HG02588 (cell line): Measurements from ENCODE around the gene SQSTM1.

Experiments used
- ATAC-seq: cut with Tn5 transposase; IDR thresholded peaks from one replicate; pipeline ENCODE4 v1.9.1; 2021; ENCODE audit warnings: mild to moderate bottlenecking, moderate library complexity; ENCODE audit not compliant: unreplicated experiment

Gene SQSTM1

DNA sequence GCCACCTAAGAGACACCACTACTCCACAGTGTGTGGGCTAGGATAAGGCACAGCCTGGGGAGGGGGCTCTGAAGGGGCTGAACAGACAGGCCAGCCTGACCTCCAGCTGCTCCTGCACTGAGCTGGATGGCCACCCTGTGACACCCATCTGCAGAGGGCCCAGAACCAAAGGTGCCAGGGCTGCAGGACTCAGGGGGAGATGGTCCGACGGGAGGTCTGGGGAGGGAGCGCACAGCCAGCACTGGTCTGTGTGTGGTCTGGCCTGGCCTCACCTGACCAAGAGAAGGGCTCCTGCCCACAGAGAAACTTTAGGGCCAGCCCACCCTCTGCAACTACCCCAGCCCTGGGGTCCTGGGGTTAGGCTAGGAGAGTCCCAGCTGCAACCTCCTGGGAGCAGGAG lies 26.1 kb upstream of the SQSTM1 start:
- ATAC-seq, result no peak

DNA sequence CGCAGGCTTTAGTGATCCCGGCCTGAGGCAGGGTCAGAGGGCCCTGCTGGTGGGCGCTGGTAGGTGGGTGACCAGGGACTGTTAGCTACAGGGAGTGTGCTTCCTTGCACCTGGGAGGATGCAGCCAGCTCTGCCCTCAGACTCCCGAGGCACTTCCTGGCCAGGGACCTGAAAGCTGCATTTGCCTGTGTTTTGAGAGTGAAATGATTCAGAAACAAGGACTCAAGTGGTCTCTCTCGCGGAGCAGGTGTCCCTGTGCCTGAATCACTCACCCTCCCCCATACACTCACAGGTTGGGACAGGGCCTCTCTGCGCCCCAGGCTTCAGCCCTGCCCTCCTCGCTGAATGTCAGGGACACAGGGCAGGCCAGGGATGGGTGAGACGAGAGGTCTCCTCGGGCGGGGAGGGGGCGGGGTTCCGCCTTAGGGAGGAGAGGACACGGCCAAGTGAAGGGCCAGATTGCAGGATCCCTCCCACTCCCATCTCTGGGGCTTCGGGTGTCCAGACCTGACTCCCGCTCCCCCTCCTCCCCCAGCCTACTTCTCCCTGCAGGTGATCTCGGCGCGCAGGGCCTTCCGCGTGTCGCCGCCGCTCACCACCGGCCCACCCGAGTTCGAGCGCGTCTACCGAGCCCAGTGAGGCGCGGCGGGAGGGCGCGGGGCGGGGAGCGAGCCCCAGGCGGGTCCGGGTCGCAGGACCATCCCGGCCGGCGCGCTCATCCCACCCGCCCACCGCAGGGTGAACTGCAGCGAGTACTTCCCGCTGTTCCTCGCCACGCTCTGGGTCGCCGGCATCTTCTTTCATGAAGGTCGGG lies 25.4 kb upstream of the SQSTM1 start:
- ATAC-seq, result peak; percentile 1

DNA sequence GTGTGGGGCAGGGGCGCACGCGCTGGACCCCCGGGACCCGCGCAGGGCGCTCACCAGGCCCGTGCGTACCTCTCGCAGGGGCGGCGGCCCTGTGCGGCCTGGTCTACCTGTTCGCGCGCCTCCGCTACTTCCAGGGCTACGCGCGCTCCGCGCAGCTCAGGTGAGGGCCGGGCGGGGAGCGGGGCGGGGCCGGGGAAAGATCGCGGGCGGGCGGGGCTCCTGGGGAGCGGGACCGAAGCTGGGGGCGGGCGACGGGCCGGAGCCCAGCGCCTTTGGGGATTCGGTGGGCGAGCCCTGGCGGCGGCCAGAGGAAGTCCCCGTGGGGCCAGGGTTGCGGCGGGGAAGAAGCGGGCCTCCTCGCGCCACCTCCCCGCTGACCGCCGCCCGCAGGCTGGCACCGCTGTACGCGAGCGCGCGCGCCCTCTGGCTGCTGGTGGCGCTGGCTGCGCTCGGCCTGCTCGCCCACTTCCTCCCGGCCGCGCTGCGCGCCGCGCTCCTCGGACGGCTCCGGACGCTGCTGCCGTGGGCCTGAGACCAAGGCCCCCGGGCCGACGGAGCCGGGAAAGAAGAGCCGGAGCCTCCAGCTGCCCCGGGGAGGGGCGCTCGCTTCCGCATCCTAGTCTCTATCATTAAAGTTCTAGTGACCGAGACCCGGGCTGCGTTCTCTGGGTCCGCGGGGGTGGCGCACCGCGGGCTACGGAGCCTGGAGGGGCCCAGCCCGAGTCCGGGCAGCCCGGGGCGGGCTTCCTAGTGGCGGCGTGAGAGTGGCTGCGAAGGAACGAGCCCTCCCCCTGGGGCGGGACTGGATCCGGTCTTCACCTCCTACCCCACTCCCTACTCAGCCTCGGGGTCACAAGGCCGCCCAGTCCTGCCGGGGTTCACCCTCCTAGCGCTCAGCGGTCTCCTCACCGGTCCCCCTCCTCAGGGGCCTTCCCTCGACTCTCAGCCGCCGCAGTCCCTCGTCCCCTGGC lies 24.6 kb upstream of the SQSTM1 start:
- ATAC-seq, result peak; percentile 69

DNA sequence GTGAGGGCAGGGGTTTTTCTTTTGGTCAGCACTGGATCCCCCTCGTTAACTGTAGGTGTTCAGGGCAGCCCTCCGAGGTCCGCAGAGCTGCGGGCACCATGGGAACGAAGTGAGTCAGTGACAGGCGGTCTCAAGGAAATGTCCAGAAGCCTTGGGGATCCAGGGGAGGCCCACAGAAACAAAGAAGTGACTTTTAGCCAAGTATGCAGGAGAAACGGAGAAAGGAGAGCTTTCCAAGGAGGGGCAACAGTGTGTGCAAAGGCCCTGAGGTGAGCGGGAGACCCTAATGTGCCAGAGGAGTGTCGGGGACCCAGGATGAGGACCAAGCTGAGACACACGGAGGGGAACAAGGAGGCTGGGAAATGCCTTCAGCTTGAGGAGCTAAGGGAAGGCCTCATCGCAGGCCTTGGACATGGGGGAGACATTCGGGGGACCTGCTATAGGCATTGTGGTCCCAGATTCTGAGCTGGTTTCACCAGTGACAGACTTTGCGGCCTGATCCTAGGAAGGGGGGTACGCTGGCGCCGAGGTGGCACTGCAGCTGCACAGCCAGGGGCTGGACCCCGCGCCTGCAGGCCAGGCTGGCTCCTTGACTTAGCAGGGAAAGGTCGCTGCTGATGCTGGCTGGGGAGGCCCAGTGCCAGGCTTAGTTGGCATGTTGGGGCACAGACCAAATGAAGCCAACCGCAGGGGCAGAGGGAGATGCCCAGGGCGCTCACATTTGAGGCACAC lies 23.7 kb upstream of the SQSTM1 start:
- ATAC-seq, result no peak

DNA sequence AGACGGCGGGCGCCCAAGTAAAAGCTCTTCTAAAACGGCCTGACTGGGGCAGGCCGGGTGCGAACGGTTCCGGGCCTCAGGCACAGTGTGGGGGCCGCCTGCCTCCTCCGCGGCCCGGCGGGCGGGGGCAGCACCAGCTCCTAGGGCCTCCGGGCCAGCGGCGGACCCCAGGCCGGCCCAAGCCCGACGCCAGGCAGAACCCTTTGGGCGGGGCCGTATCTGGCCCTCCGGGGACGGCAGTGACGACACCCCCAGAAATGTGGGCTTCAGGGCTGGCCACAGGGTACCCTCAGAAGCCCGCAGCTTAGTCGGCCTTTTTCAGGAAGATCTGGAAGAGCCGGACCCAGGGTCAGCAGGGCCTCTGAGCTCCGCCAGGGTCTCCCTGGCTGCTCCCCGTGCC lies 23.0 kb upstream of the SQSTM1 start:
- no peak for ATAC-seq

DNA sequence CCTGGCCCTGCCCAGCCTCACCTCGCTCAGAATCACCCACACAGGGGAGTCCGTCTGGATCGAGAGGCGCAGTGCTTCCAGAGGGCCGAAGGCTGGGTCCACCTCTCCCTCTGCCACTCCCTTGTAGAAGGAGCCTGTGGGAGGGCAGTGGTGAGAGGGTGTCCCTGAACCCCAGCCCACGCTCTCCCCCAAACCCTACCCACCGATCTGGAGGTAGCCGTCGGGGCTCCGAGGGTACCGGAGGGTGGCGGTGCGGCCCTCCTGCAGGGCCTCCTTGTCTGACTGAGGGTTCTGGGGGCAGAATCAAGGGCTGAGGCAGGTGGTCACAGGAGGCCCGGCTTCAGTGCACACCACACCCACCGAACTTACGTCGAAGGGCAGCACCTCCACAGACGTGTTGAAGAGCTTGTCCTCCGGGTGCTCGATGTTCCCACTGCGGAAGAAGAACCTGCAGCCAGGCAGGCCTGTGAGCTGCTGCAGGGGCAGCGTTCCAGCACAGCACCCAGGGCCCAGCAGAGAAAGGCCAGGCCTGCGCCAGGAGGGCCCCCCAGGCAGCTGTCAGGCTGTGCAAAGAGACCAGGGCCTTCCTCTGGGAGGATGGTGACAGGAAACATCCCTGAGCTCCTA lies 22.4 kb upstream of the SQSTM1 start:
- ATAC-seq, result no peak

DNA sequence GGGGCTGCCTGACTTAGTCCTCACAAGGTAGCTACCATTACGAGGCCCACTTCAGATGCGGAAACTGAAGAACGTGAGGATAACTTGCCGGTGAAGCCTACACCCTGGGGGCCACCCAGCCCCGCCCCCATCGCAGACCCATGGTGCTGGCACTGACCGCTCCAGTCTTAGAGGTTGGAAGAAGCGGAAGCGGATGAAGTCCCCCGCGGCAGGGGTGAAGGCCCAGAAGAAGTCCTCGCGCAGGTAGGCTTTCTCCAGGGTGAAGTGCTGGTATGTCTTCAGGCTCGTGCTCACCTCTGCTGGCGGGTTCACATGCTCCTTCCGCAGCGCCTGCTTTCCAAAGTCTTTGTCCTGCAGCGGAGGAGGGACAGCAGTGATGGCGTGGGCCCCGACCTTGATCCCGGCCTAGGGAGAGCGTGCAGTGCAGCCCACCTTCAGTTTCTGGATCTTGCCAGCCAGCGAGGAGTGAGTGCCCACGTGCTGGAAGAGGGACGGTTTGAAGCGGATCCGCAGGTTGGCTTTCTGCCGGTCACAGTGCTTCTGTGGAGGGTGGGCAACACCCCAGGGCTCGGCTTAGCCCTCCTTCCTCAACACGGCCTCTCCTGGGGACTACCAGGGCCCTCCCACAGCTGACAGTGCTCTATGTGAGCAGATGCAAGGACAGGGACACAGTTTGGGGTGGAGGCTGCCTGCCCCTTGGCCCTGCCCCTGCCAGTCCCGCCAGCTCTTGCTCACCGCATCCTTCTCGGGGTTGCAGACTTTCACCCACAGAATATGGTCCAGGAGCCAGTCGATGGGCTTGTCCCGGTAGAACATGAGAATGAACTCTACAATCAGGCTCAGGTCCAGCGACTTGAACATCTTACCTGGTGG lies 21.7 kb upstream of the SQSTM1 start:
- no peak for ATAC-seq

DNA sequence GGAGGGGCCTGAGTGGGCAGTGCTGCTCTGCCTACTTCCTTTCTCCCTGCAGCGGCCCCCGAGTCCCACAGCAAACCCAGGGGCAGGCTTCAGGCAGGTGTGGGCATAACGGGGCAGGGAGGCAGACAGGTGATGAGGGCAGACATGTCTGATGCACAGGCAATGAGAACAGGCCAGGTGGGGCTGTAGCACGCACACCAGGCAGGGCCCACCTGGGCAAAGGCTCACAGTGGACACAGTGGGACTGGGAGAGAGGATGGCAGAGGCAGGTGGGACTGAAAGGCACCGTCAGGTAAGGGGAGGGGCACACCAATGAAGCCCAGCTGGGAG lies 21.1 kb upstream of the SQSTM1 start:
- no peak for ATAC-seq

DNA sequence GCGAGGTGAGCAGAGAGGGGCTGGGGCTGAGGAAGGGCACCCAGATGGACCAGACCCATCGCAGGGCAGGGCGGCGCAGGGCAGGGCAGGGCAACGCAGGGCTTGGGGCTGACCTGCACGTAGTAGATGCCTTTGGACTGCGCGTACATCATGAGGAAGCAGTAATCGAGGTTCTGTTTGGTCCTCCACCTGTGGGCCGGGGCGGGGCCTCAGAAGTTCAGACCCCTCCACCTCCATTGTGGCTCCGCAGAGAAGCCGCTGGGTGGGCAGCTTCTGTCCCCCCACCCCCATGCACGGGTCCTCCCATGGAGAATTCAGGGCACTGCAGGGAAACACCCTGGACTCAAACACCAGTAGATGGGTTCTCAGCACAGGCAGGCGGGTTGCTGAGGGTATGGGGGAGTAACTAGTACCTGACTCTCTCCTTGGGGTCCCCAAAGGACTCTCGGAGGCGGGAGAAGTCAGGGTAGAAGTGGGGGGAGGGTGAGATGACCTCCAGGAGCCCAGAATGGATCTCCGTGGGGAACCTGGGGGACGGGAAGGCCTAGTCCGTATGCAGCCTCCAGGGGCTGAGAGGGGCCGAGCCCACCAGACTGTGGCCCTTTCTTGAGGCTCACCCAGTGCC lies 20.5 kb upstream of the SQSTM1 start:
- ATAC-seq, result no peak

DNA sequence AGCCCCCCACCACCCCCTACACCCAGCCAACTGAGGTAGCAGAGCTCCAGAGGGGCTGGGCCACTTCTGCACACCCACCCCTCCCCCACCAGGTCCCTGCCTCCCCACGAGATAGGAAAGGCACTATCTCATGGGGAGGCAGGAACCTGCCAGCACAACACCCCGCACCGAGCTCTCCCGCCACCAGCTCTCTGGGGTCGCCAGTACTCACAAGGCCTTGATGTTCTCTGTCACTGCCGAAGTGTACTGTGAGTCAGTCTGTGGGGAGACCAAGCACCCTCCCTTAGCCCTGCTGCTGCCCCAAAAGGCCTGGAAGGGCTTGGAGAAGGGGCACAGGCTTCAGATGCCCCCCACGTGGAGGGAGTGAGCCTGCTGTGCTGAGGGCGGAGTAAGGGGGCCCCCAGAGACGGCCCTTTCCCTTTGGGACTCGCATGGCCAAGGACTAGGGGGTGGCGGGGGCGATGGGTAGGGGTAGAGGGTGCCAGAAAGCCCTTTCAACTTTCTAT lies 20.0 kb upstream of the SQSTM1 start:
- ATAC-seq, result no peak

DNA sequence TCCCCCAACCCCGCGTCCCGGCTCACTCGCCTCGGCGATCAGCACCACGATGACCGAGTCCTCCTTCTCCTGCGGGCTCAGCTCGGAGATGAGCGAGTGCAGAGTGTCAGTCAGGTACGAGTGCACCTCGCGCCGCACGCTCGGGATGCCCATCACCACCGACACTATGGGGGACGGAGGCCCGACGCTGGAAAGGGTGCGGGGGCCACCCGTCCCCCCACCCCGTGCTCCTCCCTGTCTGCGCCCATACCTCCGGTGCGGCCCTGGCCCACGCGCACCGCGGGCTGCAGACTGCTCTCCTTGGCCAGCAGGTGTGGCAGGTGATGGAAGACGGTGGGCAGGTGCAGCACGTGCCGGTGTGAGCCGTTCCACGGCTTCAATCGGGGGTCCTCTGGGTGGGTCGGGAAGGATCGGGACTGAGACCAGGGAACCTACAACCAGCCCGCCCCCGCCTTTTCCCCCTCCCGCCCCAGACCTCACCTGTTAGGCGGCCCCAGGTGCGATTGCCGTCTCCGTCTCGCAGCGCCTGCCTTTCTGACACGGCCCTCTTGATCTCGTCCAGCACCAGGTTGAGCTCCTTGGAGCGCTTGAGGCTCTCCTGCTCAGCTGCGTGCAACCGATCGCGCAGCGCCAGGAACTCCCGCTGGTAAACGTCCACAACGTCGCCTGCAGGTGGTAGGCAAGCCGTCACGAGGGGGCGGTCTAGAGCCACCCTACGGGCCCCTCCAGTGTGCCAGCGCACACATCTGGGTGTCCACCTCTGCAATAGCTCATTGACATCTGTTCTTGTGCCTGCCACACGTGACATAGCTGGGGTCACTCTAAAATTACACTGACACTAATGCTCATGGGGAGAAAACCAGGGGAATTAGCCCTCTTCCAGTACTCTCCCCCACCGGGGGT lies 19.1 kb upstream of the SQSTM1 start:
- ATAC-seq, result peak; percentile 30

DNA sequence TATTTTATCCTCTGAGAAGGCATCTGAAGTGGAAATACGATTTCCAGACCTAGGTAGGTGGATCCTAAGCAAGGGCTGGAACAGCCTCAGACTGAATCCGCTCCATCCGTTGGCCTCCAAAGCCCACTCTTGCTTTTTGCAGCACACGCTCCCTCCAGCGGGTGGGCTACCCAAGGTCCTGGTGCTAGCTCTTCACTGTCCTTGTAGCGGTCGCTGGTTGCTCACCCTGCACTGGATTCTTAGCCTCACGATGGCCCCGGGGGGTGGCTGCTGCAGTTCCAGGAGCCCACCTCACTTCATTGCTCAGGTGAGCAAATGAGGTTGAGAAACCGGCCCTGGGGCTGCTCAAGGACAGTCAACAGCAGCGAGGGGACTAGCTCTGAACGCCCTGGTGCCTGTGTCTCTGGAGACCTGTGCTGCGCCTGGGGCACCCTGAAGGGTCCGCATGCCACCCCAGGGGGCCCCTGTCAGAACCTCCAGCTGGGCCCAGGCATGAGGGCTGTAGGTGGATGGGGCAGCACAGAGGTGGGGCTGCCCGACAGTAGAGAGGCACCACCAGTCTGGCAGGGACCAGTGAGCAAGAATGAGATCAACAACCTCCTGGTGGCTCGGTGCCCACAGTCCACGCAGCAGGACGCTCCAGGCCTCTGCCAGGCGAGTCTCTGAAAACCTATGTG lies 18.4 kb upstream of the SQSTM1 start:
- no peak for ATAC-seq

DNA sequence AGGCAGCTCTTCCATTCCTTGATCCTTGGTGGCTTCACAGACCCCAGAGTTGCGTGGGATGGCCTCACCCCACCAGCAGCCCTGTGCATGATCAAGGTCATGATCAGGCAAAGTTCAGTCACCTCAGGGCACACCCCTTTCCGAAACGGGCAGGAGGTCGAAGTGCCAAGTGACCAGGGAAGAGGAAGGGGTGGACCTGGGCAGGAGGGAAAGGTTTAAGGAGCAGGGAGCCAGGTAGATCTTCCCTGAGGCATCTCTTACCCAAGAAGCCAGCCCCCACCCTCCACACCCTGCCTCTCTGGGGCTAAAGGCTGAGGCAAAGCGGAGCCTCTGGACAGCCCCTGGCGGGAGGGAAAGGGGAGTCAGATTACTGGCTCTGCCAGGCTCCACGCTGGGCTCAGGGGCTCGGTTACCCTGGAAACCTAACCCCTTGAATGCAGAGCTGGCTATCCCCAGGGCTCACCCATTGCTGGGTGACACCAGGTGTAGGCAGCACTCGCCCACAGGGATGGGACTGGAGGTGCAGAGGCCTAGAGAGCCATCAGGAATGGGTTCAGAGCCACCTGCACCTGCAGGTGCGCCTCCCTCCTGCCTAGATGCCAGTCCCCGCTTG lies 17.6 kb upstream of the SQSTM1 start:
- no peak for ATAC-seq

DNA sequence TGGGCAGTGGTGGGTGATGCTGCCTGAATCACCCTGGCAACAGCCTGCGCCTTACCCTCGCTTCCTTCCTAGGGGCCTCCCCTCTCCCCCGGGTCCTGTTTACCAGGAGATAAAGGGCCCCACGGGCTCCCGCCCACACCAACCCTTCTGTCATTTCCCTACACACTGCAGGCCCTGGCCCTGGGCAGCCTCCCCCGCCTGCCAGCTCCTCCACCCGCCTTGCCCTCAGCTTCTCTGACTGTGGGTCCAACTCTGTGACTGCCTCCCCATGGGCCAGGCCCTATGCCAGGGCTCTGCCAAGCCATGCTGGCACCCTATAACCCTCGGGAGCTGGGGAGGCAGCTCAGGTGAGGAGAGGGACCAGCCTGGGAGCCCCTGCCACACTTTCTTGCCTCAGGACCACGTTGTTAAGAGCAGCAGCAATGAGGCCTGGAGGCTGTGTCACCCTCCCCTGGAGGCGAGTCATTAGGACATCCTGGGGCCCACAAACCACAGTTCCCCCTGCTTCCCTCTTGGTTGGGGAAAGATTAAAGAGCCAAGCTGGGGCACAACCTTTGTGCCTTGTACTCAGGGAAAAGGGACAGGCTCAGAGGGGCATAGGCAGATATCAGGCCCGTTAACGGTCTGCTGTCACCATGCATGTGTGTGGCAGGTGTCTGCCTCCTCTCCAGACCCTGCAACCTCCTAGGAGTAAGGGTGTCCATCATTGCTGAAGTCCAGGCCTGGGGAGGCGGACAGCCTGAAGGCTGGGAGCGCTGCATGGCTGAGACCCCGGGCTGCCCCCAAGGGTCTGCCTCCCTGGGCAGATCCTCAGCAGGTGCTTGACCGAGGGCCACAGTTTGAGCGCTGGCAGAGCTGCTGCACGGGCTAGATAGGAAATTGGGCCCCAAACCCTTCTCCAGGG lies 16.8 kb upstream of the SQSTM1 start:
- no peak for ATAC-seq

DNA sequence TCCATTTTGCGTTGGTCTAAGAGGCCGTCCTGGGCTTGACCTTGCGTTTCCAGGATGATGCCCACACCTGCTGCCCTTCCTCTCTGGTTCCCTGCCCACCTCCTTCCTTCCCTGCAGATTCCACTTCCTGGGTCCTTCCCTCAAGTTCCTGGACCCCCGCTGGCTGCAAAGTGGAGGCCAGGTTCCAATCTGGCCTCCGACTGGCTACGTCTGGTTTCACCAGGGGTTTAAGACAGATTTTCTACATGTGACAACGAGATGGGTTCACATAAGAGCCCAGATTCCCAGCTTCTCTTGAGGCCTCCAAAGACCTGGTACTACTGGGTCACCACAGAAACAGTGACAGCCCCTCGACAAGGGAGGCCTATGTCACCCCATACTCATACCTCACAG lies 16.2 kb upstream of the SQSTM1 start:
- ATAC-seq, result no peak

DNA sequence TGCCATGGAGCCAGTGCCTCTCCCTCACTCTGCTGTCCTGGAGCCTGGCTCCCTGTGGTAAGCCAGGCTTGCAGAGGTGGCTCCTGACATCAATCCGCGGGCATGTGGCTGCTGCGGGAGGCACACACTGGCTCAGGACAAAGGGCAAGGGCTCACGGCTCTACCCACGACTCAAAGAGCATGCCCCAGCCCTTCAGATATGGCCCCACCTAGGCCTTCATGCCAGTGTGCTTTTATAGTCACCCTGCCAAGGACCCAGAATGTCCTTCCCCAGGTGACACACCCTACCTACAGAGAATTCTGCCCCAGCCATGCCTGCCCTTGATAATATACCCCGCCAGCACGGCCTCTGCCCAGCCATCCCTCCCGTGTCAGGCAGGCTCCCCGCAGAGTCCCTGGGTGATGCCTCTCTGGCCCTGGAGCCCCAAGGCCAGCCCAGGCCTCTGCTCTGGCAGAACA lies 15.6 kb upstream of the SQSTM1 start:
- no peak for ATAC-seq
